NCI-H187 (cell line): ENCODE data around the gene RNASEL.

Experiments used
- DNase-seq, 2 experiments: peaks; one replicate each; lab custom pipeline; 2025; lab: John Stamatoyannopoulos, UW

Gene RNASEL

DNA sequence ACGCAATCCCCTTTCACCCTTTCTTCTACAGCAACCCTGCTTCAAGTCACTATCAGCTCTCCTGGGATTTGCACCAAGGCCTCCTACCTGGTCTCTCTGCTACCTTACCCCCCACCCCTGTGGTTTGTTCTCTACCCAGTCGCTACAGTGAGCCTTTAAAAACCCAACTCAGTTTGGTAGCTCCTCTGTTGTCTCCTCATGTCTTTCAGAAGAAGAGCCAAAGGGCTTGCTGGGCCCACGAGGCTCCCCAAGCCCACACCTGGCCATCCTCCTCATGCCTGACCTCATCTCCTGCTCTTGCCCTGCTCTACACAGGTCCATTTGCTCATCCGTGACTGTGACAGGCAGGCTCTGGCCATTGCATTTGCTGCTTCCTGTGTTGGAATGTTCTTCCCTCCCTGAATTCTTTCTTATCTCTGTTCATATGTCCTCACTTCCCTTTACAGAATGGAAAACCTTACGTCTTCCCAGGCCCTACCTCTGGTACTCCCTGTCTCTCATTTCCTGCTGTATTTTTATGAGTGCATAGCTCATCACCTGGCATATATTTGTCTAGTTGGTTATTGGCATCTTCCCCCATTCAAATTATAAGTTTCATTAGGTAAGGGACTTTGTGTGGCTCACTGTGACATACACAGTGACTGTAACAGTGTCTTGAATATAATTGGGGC is 11.8 kb upstream of the RNASEL start:
- DNase-seq = no peak

DNA sequence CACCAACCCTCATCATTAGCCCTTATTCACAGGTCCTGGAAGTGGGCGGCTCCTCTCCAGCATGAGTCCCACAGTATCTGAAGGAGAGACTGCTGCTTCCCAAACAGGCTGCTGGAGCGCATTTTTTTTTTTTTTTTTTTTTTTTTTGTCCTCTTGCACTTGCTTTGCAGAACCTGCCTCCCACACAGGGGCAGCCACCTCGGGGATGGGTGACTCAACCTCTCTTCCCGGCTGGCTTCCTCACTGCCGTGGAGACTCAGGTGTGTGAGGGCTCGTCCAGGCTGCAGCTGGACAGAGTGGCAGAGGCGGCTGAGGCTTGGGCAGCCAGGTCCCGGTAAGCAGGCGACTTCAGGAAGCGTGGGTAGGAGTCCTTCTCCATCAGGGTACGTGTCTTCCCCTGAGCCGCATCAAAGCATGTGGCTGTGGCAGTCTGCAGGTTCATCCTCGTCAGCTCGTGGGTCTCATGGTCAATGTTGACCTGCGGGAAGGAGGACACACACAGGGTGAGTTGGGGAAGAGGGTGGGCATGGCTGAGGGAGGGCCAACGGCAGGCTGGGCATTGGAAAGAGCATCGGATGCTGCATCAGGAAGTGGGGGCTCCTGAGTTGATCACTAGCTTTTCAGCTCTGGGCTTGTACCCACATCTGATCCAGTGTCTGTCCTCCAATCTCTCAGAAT is 11.1 kb upstream of the RNASEL start:
- no peak for DNase-seq

DNA sequence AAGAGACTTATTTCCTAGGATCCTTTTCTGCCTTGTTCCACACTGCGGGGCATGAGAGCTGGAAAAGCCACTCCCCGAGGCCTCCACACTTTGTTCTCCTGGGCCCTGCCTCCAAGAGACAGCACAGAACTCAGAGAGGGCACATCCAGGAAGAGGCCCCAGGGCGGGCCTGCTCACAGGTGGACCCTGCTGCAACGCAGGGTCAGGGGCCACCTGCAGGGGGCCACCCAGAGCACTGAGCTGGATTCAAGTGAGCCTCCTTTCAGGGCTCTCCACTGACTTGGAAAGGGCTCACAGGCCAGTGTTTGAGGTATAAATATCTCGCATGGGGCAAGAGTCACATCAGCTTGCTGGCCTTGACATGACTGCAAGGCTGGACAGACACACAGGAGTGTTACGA is 10.3 kb upstream of the RNASEL start:
- no peak for DNase-seq

DNA sequence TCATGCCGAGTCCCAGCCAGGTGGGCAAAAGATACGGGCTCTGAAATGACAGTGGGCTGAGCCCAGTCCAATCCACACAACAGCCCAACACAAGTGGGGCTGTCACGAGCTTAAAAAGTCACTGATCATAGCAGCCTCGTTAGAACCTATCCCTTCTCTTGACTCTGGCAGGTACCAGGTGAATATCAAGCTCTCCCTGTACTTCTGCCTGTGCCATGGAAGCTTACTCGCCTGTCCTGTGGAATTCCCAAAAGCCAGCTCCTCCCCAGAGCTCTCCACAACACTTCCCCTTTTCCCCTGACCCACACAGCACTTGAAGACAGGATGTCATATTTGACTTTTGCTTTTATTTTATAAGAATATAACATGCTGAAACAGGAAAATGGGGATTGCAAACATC is 9.2 kb upstream of the RNASEL start:
- DNase-seq = no peak

DNA sequence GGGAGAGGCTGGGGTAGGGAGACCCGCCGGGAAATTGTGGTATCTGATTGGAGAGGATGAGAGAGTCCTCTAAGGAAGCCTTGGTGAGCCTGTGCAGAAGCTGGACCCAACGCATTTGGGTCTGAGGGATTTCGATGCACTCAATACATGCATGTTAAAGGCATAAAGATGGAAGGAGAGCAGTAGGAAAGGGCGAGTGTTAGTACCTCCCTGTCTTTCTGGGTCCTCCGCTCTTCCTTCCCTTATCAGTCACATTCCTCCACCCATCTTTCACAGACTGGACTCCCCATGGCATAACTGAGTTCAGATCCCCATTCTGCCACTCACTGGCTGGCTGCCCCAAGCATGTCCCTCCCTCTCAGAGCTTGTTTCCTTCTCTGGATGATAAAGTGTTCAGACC is 7.9 kb upstream of the RNASEL start:
- DNase-seq = no peak

DNA sequence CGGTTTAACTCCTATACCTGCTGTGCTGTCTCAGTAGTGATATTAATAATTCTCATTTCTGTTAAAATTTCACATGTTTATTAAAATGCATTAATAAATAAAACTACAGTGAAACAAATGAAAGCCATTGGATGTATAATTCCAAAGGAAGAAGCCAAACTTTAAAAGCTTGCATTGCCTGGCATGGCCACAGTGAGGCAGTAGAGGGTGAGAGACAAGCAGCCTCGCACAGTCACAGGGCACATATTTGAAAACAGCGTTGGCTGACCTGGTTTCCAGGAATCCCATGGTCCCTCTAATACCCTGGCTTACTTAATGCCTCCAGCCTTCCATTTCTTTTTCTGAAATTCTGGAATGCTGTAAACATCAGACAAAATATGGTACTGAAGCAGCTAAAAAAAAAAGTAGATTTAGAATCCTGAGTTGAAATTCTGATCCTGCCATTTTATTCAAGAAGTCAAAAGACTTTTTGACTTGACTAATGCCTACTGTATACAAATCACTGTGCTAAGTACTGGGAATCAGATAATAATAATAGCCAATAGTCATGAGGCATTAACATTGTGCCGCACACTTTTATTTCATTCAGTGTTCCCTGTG is 6.7 kb upstream of the RNASEL start:
- DNase-seq = peak; percentile 51 to 67

DNA sequence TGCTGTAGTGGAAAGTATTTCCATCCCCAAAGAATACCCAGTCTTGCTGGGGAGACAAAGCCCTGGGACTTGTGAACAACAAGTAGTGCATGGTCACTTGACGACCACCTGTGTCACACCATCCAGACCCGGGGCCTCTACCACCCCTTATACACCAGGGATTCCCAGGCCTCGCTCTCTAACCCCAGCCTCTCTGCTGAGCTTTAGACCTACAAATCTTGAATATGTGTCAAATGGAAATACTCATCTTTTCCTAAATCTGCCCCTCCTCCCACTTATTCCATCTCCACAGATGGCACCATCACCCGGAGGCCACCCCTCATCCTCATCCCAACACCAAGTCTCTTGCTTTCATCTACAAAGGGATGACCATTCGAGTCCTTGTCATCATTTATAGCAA is 875 bp upstream of the RNASEL start:
- no peak for DNase-seq

DNA sequence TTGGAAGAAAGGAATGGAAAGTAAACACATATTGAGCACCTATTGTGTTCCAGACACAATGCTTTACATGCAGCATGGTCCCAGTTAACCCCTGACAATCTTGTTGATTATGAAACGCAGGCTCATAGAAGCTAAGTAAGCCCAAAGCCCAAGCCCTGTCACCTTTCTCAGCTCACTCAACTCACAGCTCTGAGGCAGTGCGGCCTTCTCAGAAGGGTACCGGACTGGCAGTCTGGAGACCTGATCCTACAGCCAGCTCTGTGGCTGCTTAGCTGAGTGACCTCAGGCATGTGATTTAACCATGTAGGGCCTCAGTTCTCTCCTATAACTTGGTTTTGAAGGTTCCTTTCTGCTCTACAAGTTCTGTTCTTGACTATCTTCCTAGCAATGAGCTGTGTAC is 464 bp upstream of the RNASEL start:
- DNase-seq = no peak

DNA sequence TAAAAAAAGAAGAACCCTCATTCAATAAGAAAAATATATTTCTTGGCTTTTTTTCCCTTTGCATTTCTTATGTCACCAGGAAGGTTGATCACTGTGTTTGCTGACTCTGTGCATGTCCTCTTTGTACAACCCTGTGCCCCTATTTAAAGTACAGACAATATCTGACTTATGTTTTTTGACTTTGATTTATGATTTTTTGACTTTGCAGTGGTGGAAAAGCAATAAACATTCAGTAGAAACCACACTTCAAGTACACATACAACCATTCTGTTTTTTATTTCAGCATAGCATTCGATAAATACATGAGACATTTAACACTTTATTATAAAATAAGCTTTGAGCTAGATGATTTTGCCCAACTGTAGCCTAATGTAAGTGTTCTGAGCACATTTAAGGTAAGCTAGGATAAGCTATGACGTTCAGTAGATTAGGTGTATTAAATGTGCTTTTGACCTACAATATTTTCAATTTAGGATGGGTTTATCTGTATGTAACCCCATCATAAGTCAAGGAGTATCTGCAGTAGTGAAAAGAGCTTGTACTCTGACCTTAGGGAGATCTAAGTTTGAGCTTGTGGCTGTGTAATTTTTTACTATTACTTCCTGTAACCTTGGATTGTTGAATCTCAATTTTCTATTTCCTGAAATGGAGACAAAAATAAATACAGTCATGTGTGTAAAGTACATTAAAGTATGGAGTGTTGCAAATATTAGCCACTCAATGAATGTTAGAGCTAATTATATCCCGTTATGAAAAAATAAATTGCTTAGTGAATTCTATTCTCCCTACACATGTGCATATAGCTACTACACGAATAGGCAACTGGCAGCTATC is 1.2 kb downstream of the RNASEL start:
- DNase-seq = no peak

DNA sequence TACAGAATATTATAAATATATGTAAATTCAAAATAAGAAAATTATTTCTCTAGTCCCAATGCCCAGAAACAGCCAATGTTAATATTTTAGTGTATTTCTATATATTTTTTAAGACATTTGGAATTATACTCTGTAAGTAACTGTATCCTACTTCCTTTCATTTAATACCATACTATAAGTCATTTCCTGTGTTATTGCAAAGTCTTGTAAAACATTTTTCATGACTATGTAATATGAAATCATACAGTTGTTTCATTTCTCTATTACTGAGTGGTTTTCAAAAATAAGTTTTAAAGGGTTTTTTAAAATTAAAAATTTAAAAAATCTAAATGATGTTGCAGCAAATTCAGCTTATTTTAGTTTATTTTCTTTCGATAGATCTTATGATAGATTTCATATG is 2.0 kb downstream of the RNASEL start:
- no peak for DNase-seq

DNA sequence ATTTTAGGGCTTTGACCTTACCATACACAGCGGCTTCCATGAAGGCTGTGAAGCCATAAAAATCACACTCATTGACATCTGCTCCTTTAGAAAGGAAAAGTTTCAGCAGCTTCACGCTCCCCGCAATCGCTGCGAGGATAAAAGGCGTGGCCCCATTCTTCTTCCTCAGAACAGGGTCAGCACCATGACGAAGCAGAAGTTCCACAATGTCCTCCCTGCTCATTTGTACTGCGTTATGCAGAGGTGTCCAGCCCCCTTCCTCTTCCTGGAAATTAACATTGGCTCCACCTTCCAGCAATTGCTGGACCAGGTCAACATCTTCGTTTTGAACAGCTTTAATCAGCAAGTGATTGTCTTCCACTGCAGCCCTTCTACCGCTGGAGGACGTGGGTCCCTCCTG is 2.7 kb downstream of the RNASEL start:
- DNase-seq = no peak

DNA sequence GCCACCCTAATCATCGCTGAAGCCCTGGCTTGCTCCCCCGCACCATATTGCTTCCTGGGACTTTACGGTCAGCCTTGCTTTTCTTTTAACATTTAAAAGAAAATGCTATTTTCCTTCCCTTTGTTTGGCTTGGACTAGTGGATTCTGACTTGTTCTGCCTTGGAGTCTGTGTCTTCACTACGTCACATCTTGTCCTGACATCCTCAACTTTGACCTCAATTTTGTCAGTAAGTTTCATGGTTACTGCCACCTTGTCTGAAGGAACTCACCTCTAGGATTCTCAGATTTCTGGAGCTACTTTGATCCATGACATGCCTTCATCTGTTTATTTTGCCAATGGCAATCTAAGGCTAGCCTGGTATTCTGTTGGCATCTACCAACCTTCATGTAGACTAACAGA is 4.3 kb downstream of the RNASEL start:
- no peak for DNase-seq

DNA sequence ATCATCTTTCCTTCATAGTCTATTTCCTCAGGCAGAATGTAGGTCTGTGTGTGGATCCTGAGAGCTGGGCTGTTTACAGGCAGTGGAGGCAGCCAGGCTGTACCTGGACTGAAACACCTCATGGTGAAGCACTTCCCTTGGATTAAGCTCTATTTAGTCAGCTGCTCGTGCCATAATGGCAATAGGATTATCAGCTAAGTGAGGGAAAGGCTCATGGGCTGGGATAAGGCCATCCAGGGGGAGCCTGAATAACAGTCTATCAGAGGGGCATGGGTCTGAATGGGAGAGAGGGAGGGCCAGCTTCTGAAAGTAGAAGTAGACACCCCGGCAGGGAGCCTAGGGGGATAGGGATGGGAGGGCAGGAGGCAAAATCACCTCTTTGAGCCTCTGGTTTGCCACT is 8.3 kb downstream of the RNASEL start:
- no peak for DNase-seq

DNA sequence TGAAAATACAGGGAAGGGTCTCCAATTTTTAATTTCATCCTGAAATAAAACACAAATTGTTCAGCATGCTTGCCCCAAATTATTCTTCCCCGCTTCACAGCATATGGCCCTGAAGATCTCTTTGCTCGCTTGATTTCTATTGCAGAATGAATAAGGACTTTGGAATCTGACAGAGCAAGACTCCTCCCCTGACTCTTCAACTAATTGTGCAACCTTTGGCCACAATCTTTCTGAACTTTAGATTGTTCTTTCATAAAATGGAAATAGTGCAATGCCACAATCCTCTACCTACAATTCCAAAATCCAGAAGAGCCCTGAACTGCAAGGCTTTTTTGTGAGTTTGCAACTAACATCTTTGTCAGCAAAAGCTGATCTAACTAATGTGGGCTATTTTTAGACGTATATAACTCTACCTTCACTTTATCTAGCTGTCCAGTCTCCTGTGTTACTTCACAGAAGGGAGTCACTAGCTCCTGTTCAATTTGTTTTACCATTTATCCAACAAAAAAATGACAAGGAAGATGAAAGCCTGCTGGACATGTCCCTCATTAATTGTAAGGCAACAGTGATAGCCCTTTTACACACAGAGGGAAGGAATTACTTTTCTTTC is 13.4 kb downstream of the RNASEL start:
- DNase-seq = no peak

DNA sequence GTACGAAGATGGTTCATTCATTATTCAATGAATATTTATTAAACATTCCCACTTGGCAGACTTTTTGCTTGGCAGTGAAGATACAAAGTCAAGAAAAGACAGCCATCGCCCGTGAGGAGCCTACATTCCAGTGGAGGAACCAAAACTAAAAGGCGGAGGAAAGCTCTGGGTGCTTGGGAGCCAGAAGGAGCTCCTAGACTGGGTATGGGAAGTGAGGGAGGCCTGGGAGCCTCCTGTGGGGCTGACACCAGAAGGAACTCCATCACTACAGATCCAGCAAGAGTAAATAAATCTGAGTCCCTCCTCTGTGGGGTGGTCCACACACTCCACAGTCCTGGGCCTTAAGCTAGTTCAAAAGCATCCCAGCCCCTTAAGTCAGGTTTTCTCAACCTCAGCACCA is 14.9 kb downstream of the RNASEL start:
- no peak for DNase-seq

DNA sequence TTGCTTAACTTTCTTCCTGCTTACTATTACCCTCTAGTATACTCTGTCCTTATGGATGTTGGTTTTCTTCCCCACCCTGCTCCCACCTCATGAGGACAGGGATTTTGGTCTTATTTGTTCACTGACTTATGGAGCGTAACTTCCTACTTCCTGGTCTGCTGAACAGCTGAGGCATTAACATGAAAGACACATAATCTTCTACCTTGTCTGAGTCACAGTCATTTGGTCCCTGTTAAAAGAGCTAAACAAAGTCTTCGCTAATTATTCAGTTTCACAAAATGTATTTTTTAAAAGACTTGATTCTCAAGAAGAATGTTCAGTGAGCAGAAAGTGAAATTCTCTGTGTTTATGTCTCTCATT is 18.5 kb downstream of the RNASEL start:
- no peak for DNase-seq

DNA sequence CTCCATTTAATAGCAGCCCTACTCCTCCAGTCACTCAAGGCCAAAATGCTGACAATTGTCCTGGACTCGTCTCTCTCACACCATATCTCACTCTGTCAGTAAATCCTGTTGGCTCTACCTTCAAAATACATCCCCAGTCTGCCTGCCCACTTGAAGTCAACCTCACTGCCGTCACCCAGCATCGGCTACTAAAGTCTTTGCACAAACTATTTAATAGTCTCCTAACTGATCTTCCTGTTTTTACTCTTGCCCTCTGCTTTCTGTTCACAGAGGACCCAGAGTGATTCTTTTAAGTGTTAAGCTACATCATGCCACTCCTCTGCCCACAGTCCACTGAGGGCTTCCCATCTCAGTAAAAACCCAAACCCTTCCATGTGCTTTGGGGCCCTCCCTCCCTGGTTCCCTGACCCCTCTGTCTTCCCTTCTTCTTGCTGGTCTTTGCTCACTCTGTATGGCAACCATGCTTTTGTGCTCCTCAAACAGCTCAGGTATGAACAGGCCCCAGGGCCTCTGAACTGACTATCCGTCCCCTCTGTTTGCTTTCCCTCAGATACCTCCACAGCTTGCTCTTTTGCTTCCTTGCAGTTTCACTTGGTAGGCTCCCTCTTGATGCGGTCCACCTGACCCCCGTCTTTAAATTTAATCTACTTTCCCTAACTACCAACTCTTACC is 19.0 kb downstream of the RNASEL start:
- no peak for DNase-seq

DNA sequence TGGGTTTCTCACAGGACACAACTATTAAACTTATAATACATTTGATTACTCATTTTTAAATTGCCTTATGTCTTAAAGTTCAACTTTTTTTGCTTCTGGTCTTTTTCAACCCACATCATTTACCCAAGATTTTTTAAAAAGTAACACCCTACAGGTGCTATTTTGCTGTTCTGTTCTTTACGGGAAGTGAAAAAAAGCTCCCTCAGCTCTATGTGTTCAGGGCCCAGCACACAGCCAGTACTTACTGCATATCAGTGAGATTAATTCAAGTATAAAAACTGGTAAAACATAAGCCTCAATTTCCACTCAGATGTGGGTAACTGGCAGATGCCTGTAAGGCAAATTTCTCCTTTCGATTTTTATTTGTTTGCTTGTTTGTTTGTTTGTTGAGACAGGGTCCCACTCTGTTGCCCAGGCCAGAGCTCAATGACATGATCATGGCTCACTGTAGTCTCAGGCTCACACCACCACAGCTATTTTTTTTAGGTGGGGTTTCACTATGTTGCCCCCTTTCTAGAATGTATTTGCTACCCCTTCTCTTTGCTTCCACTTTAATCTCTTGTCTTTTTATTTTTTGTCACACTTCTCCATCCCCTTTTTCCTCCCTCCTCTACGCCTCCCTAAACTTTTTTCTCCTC is 20.3 kb downstream of the RNASEL start:
- DNase-seq = no peak

DNA sequence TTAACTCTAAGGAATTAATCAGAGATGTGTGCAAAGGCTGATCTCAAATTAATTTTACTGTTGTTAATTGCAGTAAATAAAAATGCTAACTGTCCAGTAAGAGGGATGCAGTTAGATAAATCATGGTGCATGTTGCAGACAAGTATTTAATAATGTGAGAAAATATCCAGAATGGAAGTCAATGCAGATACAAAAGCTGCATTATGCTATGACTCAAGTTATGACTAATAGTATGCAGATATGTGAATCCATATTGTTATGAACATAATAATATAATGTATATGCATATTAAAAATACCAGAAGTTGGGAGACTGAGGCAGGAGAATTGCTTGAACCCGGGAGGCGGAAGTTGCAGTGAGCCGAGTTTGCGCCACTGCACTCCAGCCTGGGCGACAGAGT is 21.4 kb downstream of the RNASEL start:
- DNase-seq = no peak

DNA sequence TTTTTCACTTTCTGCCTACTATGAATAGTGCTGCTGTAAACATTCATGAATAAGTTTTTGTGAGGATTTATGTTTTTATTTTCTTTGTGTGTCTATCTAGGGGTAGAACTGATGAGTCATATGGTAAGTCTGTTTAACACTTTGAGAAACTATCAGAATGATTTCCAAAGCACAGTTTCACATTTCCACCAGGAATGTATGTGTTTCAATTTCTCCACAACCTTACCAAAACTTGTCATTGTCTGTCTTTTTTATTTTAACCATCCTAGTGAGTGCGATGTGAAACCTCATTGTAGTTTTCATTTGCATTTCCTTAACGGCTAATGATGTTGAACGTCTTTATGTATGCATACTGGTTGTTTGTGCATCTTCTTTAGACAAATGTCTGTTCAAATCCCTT is 23.5 kb downstream of the RNASEL start:
- no peak for DNase-seq

DNA sequence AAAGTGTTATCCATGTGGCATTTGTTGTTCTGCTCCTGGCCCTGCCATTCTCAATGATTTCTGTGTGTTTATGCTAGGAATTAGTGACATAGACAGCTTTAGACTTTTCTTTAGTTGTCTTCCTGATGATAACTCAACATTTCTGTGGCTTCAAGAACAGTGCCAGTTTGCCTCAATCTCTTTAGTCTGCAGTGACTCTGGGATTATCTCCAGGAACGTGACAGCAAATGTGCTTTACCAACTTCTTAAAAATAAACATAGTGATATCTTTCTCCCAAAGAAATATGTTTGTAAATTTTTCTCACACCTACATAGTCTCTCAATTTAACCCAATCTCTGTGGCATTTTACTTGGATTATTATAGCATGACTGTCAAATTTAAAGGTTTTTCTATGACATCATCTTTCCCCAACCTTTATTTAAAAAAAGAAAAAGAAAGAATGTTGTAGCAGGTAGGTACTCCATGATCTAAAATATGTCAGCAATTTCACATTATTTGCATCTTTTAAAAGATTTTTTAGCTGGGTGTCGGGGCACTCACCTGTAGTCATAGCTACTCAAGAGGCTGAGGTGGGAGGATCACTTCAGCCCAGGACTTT is 24.6 kb downstream of the RNASEL start:
- no peak for DNase-seq
